ENCODE results near the gene GRIK4. TPM values are rescaled to one million over a fixed set of nuclear protein-coding genes. Genes with fewer than 3 reads are reported as not detected.

Gene GRIK4
- total and polyA plus RNA-seq, 2 of the 4 experiments (the other 2 are of a cell fraction), result 0.18 to 0.38 TPM

GRCh38 chr11:120869097-120869496 is 357.5 kb downstream of the GRIK4 start:
- H3K4ac ChIP-seq (ENCODE audit: low read depth, low read length), result no peak overlapping the region
- H2AK5ac ChIP-seq (ENCODE audit: low read depth, low read length), result no peak overlapping the region
- no peaks in the 10 kb centered on the region for H3K9me1 ChIP-seq (ENCODE audit: insufficient read depth, low read length)
- no peak for DNase-seq
- H4K20me1 ChIP-seq (ENCODE audit: insufficient read depth, low read length), result no peaks in the 10 kb centered on the region
- no peaks in the 10 kb centered on the region for H3K79me1 ChIP-seq (ENCODE audit: low read depth in 1 of 2, low read length in 2 of 2)
- no peak overlapping the region for H2BK20ac ChIP-seq (ENCODE audit: low read depth, low read length)
- H3K4me3 ChIP-seq (ENCODE audit: insufficient read depth, low read depth, low read length), result no peak overlapping the region
- no peak overlapping the region for H2AK9ac ChIP-seq (replicated peaks; ENCODE audit: low read depth, low read length, poor library complexity)
- no peak overlapping the region for H3K4me2 ChIP-seq (ENCODE audit: low read depth, low read length)
- H3K23ac ChIP-seq (ENCODE audit: low read depth, low read length), result no peak overlapping the region
- H3K27me3 ChIP-seq (ENCODE audit: control insufficient read depth, insufficient read depth, low read length), result peaks cover 7% of the 10 kb centered on the region; the same call in 1 of the 2 replicates
- H2BK120ac ChIP-seq (ENCODE audit: low read depth, low read length), result no peak overlapping the region
- no peak overlapping the region for H3K56ac ChIP-seq (ENCODE audit: extremely low read depth, insufficient read depth, low read length)
- H3K14ac ChIP-seq (replicated peaks; ENCODE audit: low read depth, low read length), result no peak overlapping the region
- no peak for ATAC-seq (ENCODE audit: low read depth)
- no peak for TF ChIP-seq FOS (IDR thresholded peaks at IDR 0.05; ENCODE audit: low read depth, low read length)
- H2AFZ ChIP-seq (replicated peaks; ENCODE audit: low read length, poor library complexity), result no peak overlapping the region
- ChIA-PET POLR2A (ENCODE audit: unreplicated experiment) (no interaction called here), CTCF (no interaction called here)
- no peak overlapping the region for H4K91ac ChIP-seq (ENCODE audit: insufficient read depth, low read depth, low read length)
- H3K4me1 ChIP-seq (ENCODE audit: control insufficient read depth, insufficient read depth, low read length), result no peaks in the 10 kb centered on the region
- no peak overlapping the region for H3K9ac ChIP-seq (ENCODE audit: low read depth, low read length)
- no peak overlapping the region for H2BK15ac ChIP-seq (ENCODE audit: low read depth, low read length)
- no TSS peak for BruUV-seq (replicated peaks)
- intact Hi-C loops (cut with micrococcal nuclease) (no loop called here), in situ Hi-C loops (cut with MboI; ENCODE audit: low sequenced_read_pairs) (no loop called here), dilution Hi-C loops (cut with HindIII; ENCODE audit: low sequenced_read_pairs, unreplicated experiment) (no loop called here)
- no peak overlapping the region for H3K27ac ChIP-seq (ENCODE audit: insufficient read depth, low read length)
- H4K8ac ChIP-seq (ENCODE audit: low read depth in 2 of 2, low read length in 2 of 2), result no peak overlapping the region
- H3K9me3 ChIP-seq (ENCODE audit: control insufficient read depth, insufficient read depth, low read length), result no peaks in the 10 kb centered on the region
- WGBS, 2 experiments (ENCODE audit: extremely low coverage in 2 of 2, insufficient read length in 1 of 2), result 69% methylated on average over 2 of the region's 7 CpGs; no CpG with 5 or more reads in 1 of the 2 experiments
- H3K18ac ChIP-seq (ENCODE audit: low read depth, low read length), result no peak overlapping the region
- H2BK5ac ChIP-seq (ENCODE audit: low read depth, low read length, poor library complexity, severe bottlenecking), result no peak overlapping the region
- no peak overlapping the region for H4K5ac ChIP-seq (ENCODE audit: low read depth, low read length)
- H3K36me3 ChIP-seq (ENCODE audit: control insufficient read depth, insufficient read depth, low read length), result no peaks in the 10 kb centered on the region
